Thyroid gland (tissue), 4 donors: ENCODE measurements around the gene TTC3.

ENCODE experiments used
- CTCF ChIP-seq, 6 experiments: fragments of 200-600 bp in 3 of 6; fragments of 450-650 bp in 3 of 6; sonication (generic) in 3 of 6; IDR thresholded peaks; one replicate each; pipeline ENCODE4 v1.5.1; 2016 to 2019; ENCODE audit warnings: antibody characterized with exemption in 6 of 6, mild to moderate bottlenecking in 2 of 6, inconsistent platforms in 1 of 6, moderate library complexity in 1 of 6
- POLR2A ChIP-seq, 2 donors: fragments of 450-650 bp; IDR thresholded peaks; one replicate each; pipeline ENCODE4 v1.6.1; 2017; ENCODE audit warnings: antibody characterized with exemption in 2 of 2, mild to moderate bottlenecking in 2 of 2, moderate library complexity in 1 of 2

- TF ChIP-seq CTCF (IDR thresholded peaks at IDR 0.05) (no peak), POLR2A (IDR thresholded peaks at IDR 0.05) (no peak)
Observed at GRCh38 chr21:37164742-37165141, 91.7 kb downstream of the TTC3 start.
